Liver (tissue), 3 donors: ENCODE results near the gene AREL1.

Experiments used
- ATF3 ChIP-seq: IDR thresholded peaks from 2 replicates; pipeline ENCODE4 v1.6.1; 2016; ENCODE audit warnings: antibody characterized with exemption
- CTCF ChIP-seq: fragments of 150-350 bp; IDR thresholded peaks from 2 replicates; pipeline ENCODE4 v1.5.1; 2017; ENCODE audit warnings: improper control_type of control experiment, low read depth, low read length; ENCODE audit not compliant: missing input control
- HNF4A ChIP-seq, 2 donors: conservative IDR thresholded peaks; 2 replicates each; pipeline ENCODE4 v1.6.1; 2016; ENCODE audit warnings: antibody characterized with exemption in 2 of 2, mild to moderate bottlenecking in 2 of 2
- JUND ChIP-seq, 2 donors: IDR thresholded peaks; 2 replicates each; pipeline ENCODE4 v1.6.1; 2016; ENCODE audit warnings: antibody characterized with exemption in 2 of 2
- TAF1 ChIP-seq: conservative IDR thresholded peaks from 2 replicates; pipeline ENCODE4 v1.6.1; 2016; ENCODE audit warnings: antibody characterized with exemption, mild to moderate bottlenecking
- donor health status: healthy.
- donor health status: healthy.

- TF ChIP-seq CTCF (no peak), ATF3 (no peak), TAF1 (no peak), HNF4A (conservative IDR thresholded peaks at IDR 0.05) (no peak), JUND (IDR thresholded peaks at IDR 0.05) (no peak)
These were observed 41.3 kb upstream of the AREL1 start for GRCh38 chr14:74754157-74754556.
